Neural cell (in vitro differentiated cells): ENCODE results near the gene AKAP6. TPM values are rescaled to one million over a fixed set of nuclear protein-coding genes. Genes with fewer than 3 reads are reported as not detected.
A peak's percentile ranks its signal among the peaks of the same experiment; 100 is the strongest.

Experiments
- H2AFZ ChIP-seq: fragments of 200-600, 300-800 bp; sonication (generic), shearing (Covaris generic); 2 replicates; pipeline ENCODE4 v1.6.0; 2014; ENCODE audit warnings: low read depth, mild to moderate bottlenecking, antibody characterized with exemption, low read length, moderate library complexity
- H3F3A ChIP-seq: fragments of 200-600 bp; shearing (Covaris generic); 2 replicates; pipeline ENCODE4 v1.6.1; 2016; ENCODE audit warnings: mild to moderate bottlenecking, moderate library complexity, mixed read lengths, antibody characterized with exemption, low read length; ENCODE audit not compliant: insufficient read depth, poor library complexity, severe bottlenecking
- H3K27ac ChIP-seq: fragments of 200-600, 300-800 bp; sonication (generic), shearing (Covaris generic); 2 replicates; pipeline ENCODE4 v1.5.1; 2014; ENCODE audit warnings: mild to moderate bottlenecking, low read length, moderate library complexity
- H3K27me3 ChIP-seq: fragments of 300-800, 200-600 bp; sonication (generic), shearing (Covaris generic); 2 replicates; pipeline ENCODE4 v1.6.0; 2014; ENCODE audit warnings: mild to moderate bottlenecking, low read depth, low read length, moderate library complexity; ENCODE audit not compliant: insufficient read depth
- H3K36me3 ChIP-seq: fragments of 300-800, 200-600 bp; sonication (generic), shearing (Covaris generic); 2 replicates; pipeline ENCODE4 v1.5.1; 2014; ENCODE audit warnings: mild to moderate bottlenecking, antibody characterized with exemption, low read length, moderate library complexity; ENCODE audit not compliant: insufficient read depth
- H3K4me2 ChIP-seq: fragments of 300-800, 200-600 bp; sonication (generic), shearing (Covaris generic); 2 replicates; pipeline ENCODE4 v1.6.0; 2014; ENCODE audit warnings: mild to moderate bottlenecking, low read length
- H3K4me3 ChIP-seq: fragments of 300-800, 200-600 bp; sonication (generic), shearing (Covaris generic); 2 replicates; pipeline ENCODE4 v1.5.1; 2014; ENCODE audit warnings: mild to moderate bottlenecking, low read length, moderate library complexity
- H3K79me2 ChIP-seq: fragments of 200-600 bp; shearing (Covaris generic); replicated peaks from 2 replicates; pipeline ENCODE4 v1.6.0; 2014; ENCODE audit warnings: mild to moderate bottlenecking, low read length, moderate library complexity; ENCODE audit not compliant: insufficient read depth
- H3K9ac ChIP-seq: fragments of 300-800, 200-600 bp; sonication (generic), shearing (Covaris generic); 2 replicates; pipeline ENCODE4 v1.6.1; 2016; ENCODE audit warnings: mild to moderate bottlenecking, low read length, mixed read lengths
- H3K9me2 ChIP-seq: fragments of 200-600 bp; shearing (Covaris generic); 2 replicates; pipeline ENCODE4 v1.6.1; 2016; ENCODE audit warnings: mild to moderate bottlenecking, low read length, mixed read lengths; ENCODE audit not compliant: insufficient read depth
- H3K9me3 ChIP-seq: fragments of 200-600, 300-800 bp; sonication (generic), shearing (Covaris generic); 2 replicates; pipeline ENCODE4 v1.6.1; 2016; ENCODE audit warnings: mild to moderate bottlenecking, mixed run types, low read length, moderate library complexity, mixed read lengths
- H4K20me1 ChIP-seq: fragments of 200-600 bp; shearing (Covaris generic); 2 replicates; pipeline ENCODE4 v1.6.1; 2016; ENCODE audit warnings: mild to moderate bottlenecking, mixed run types; ENCODE audit not compliant: insufficient read depth
- EP300 ChIP-seq: fragments of 450-650 bp; conservative IDR thresholded peaks from 2 replicates; pipeline ENCODE4 v1.6.1; 2014; ENCODE audit warnings: antibody characterized with exemption, mild to moderate bottlenecking, moderate library complexity; ENCODE audit not compliant: poor library complexity, severe bottlenecking
- EZH2 ChIP-seq: fragments of 200-600, 300-800 bp; shearing (Covaris generic), sonication (generic); IDR thresholded peaks from 2 replicates; pipeline ENCODE4 v1.6.1; 2014; ENCODE audit warnings: antibody characterized with exemption, low read length, borderline replicate concordance, mild to moderate bottlenecking; ENCODE audit not compliant: insufficient read depth, poor library complexity, severe bottlenecking
- MXI1 ChIP-seq: fragments of 450-650 bp; conservative IDR thresholded peaks from 2 replicates; pipeline ENCODE4 v1.6.1; 2014; ENCODE audit warnings: antibody characterized with exemption, mild to moderate bottlenecking; ENCODE audit not compliant: poor library complexity, severe bottlenecking
- POLR2AphosphoS5 ChIP-seq: IDR thresholded peaks from 2 replicates; pipeline ENCODE4 v1.6.1; 2012
- RAD21 ChIP-seq: fragments of 450-650 bp; conservative IDR thresholded peaks from 2 replicates; pipeline ENCODE4 v1.6.1; 2014; ENCODE audit warnings: antibody characterized with exemption, mild to moderate bottlenecking, moderate library complexity
- SMC3 ChIP-seq: fragments of 450-650 bp; conservative IDR thresholded peaks from 2 replicates; pipeline ENCODE4 v1.6.1; 2014; ENCODE audit warnings: antibody characterized with exemption, mild to moderate bottlenecking, moderate library complexity; ENCODE audit not compliant: poor library complexity
- TAF1 ChIP-seq: IDR thresholded peaks from 2 replicates; pipeline ENCODE4 v1.6.1; 2012; ENCODE audit warnings: low read depth
- polyA plus RNA-seq: library from polyadenylated mRNA; depleted of rRNA; stranded (reverse); fragments of >200 nt; gene quantifications from 2 replicates; pipeline ENCODE4 v1.2.3, GENCODE V29; 2014
- TF ChIP-seq, protein P1 (sequence below): fragments of 450-650 bp; IDR thresholded peaks from 2 replicates; pipeline ENCODE4 v1.5.1; 2014; ENCODE audit warnings: antibody characterized with exemption, mild to moderate bottlenecking, moderate library complexity; ENCODE audit not compliant: poor library complexity, severe bottlenecking
- TF ChIP-seq, protein P2 (sequence below): IDR thresholded peaks from 2 replicates; pipeline ENCODE4 v1.6.1; 2012; ENCODE audit warnings: borderline replicate concordance

Gene AKAP6
- polyA plus RNA-seq, 1 donor from 2014 or later: 15.8 TPM

DNA sequence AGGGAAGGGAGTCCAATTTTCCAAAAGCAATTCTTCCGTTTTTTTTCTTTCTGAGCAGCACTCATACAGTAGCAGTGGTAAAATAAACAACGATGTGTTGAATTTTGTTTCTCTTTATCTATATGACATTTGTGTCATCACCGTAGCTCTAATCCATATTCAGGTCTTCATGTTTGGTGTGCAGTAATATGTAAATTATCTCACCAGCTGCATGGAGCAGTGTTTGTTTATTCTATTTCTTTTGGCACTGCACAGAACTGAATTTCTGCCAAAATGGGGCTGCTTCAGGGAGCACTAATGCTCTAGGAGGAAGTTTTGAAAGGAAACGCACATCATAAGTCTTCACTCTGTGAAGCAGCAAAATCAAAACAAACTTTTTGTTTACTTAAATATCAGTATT, 479.5 kb downstream of the AKAP6 start:
- Histone ChIP-seq H3K4me2 (no peak overlapping the region), H3K4me3 (no peak overlapping the region), H3K9me3 (no peaks in the 10 kb centered on the region), H3K36me3 (no peaks in the 10 kb centered on the region), H2AFZ (no peak overlapping the region), H3K27ac (no peak overlapping the region), H3K79me2 (no peaks in the 10 kb centered on the region), H3F3A (no peaks in the 10 kb centered on the region), H3K9me2 (no peaks in the 10 kb centered on the region), H3K9ac (no peak overlapping the region), H3K27me3 (no peaks in the 10 kb centered on the region), H4K20me1 (no peaks in the 10 kb centered on the region)
- TF ChIP-seq, protein P1, sequence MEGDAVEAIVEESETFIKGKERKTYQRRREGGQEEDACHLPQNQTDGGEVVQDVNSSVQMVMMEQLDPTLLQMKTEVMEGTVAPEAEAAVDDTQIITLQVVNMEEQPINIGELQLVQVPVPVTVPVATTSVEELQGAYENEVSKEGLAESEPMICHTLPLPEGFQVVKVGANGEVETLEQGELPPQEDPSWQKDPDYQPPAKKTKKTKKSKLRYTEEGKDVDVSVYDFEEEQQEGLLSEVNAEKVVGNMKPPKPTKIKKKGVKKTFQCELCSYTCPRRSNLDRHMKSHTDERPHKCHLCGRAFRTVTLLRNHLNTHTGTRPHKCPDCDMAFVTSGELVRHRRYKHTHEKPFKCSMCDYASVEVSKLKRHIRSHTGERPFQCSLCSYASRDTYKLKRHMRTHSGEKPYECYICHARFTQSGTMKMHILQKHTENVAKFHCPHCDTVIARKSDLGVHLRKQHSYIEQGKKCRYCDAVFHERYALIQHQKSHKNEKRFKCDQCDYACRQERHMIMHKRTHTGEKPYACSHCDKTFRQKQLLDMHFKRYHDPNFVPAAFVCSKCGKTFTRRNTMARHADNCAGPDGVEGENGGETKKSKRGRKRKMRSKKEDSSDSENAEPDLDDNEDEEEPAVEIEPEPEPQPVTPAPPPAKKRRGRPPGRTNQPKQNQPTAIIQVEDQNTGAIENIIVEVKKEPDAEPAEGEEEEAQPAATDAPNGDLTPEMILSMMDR: no peak
- TF ChIP-seq SMC3 (no peak), POLR2AphosphoS5 (no peak), RAD21 (no peak), EZH2 (no peak), MXI1 (no peak), EP300 (no peak), TAF1 (no peak)
- TF ChIP-seq, protein P2, sequence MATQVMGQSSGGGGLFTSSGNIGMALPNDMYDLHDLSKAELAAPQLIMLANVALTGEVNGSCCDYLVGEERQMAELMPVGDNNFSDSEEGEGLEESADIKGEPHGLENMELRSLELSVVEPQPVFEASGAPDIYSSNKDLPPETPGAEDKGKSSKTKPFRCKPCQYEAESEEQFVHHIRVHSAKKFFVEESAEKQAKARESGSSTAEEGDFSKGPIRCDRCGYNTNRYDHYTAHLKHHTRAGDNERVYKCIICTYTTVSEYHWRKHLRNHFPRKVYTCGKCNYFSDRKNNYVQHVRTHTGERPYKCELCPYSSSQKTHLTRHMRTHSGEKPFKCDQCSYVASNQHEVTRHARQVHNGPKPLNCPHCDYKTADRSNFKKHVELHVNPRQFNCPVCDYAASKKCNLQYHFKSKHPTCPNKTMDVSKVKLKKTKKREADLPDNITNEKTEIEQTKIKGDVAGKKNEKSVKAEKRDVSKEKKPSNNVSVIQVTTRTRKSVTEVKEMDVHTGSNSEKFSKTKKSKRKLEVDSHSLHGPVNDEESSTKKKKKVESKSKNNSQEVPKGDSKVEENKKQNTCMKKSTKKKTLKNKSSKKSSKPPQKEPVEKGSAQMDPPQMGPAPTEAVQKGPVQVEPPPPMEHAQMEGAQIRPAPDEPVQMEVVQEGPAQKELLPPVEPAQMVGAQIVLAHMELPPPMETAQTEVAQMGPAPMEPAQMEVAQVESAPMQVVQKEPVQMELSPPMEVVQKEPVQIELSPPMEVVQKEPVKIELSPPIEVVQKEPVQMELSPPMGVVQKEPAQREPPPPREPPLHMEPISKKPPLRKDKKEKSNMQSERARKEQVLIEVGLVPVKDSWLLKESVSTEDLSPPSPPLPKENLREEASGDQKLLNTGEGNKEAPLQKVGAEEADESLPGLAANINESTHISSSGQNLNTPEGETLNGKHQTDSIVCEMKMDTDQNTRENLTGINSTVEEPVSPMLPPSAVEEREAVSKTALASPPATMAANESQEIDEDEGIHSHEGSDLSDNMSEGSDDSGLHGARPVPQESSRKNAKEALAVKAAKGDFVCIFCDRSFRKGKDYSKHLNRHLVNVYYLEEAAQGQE: no peak

DNA sequence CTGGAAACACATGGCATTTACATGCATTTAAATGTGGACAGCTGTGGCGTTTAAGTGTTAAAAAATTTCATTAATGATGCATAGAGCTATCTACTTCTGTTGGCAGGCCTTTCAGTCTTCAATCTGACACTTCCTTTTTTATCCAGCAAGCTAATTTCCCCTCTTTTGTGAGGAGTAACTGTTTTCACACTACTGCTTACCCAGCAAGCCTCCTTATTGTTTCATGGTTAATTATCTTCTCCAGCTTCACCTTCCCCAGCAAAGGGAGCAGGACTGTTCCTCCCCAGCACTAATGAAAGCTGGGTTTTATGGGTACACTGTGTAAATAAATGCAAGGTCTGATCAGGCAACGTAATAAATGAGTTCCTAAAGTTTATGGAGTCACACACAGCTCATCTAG, 480.2 kb downstream of the AKAP6 start:
- Histone ChIP-seq H3K79me2 (no peaks in the 10 kb centered on the region), H3K9me2 (no peaks in the 10 kb centered on the region), H3K4me2 (peak overlapping the region; percentile 17), H3K4me3 (no peak overlapping the region), H3K36me3 (no peaks in the 10 kb centered on the region), H4K20me1 (no peaks in the 10 kb centered on the region), H3K27me3 (no peaks in the 10 kb centered on the region), H3K9ac (no peak overlapping the region), H3K9me3 (no peaks in the 10 kb centered on the region), H3F3A (no peaks in the 10 kb centered on the region), H3K27ac (no peak overlapping the region), H2AFZ (no peak overlapping the region)
- TF ChIP-seq, protein P1: no peak
- TF ChIP-seq, protein P2: no peak
- no peak for TF ChIP-seq SMC3
- TF ChIP-seq RAD21: no peak
- no peak for TF ChIP-seq EP300
- TF ChIP-seq MXI1: no peak
- no peak for TF ChIP-seq EZH2
- TF ChIP-seq POLR2AphosphoS5: no peak
- no peak for TF ChIP-seq TAF1
